GM12872 (cell line): ENCODE results near the gene EYA3.

Source experiments
- TF ChIP-seq, protein P1 (sequence below): IDR thresholded peaks from 3 replicates; pipeline ENCODE4 v1.5.1; 2011; ENCODE audit warnings: low read depth, mild to moderate bottlenecking, low read length, moderate library complexity; ENCODE audit not compliant: insufficient read depth

The EYA3 gene

DNA sequence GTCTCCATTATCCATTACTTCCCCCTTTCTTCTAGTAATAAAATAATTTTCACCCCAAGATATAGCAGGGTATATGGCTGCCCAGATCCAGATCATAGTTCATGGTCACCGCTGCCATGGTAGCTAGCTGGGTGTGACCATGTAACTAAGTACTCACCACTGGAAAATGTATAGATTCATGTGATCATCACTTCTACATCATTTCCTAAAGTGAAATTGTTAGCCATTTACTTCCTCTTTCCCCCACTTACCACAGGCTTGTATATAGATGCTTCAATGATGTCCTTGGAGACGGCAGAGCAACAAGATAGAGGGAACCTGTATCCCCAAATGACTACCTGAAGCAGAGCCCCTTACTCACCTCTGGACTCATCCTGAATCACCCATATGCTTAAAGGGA is 22.7 kb upstream of the EYA3 start:
- TF ChIP-seq, protein P1, sequence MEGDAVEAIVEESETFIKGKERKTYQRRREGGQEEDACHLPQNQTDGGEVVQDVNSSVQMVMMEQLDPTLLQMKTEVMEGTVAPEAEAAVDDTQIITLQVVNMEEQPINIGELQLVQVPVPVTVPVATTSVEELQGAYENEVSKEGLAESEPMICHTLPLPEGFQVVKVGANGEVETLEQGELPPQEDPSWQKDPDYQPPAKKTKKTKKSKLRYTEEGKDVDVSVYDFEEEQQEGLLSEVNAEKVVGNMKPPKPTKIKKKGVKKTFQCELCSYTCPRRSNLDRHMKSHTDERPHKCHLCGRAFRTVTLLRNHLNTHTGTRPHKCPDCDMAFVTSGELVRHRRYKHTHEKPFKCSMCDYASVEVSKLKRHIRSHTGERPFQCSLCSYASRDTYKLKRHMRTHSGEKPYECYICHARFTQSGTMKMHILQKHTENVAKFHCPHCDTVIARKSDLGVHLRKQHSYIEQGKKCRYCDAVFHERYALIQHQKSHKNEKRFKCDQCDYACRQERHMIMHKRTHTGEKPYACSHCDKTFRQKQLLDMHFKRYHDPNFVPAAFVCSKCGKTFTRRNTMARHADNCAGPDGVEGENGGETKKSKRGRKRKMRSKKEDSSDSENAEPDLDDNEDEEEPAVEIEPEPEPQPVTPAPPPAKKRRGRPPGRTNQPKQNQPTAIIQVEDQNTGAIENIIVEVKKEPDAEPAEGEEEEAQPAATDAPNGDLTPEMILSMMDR, result no peak

DNA sequence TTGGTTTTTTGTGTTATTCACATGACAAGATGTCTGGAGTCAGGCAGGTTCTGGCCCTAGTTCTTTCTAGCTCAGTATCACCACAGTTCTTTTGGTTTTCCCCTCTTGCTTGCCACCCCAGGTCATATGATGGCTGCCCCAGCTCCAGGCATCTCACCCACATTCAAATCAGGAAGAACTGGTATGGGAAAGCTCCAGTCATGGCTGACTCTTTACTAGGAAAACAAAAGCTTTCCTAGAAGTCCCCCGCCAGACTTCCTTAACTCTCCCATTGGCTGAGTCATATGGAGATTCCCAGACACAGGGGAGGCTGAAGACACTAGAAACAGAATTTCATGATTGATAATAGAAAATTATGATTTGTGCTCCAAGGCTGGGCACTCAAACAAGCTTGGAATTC is 22.1 kb upstream of the EYA3 start:
- TF ChIP-seq, protein P1, result no peak

DNA sequence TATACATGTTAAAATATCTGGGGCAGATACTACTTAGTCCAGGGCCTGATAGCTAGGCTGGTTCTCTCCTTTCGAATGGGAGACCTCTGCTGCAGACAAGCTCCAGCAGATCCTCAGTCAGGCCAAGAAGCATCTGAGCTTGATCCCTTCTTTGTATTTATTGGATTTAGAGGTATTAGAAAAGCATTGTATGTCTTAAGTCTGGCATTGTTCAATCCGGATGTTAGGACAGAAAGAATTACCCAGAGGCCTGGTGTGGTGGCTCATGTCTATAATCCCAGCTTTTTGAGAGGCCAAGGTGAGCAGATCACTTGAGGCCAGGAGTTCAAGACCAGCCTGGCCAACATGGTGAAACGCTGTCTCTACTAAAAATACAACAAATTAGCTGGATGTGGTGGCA is 21.2 kb upstream of the EYA3 start:
- TF ChIP-seq, protein P1, result no peak

DNA sequence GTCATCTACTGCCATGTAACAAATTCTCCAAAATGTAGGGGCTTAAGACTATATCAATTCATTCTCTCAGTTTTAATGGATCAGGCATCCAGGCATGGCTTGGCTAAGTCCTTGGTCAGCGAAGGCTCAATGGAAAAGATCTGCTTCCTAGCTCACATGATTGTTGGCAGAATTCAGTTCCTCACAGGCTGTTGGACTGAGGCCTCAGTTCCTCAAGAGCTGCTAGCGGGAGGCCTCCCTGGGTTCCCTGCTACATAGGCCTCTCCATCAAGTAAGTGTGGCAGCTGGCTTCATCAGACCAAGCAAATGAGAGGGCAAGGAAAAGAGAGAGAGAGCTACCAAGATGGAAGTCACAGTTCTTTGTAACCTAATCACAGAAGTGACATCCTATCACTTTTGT is 19.6 kb upstream of the EYA3 start:
- TF ChIP-seq, protein P1, result no peak

DNA sequence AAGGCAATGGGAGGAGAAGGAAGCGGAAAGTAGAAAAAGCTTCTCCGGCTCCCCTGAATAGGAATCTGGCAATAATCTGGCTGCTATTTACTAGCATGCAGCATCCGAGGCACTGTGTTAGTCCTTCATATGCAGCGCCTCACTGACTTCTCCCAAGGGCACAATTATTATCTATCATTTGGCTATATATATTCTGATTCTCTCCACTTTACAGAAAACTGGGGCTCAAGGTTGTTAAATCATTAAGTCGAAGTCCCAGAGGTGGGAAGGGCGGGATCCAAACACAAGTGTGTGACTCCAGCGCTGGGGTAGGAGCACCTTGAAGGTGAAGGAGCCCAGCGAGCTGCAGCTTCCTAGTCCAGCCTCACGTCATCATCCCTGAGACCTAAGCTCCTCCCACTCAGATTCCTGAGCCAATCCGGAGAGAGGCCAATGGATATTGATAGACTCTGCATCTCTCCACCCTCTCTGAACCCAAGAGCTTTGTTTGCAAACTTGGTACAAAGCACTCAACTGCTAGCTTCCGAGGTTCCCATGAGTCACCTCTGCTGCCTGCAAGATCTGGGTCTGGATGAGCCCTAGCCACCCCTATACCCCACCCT is 16.6 kb upstream of the EYA3 start:
- TF ChIP-seq, protein P1, result no peak

DNA sequence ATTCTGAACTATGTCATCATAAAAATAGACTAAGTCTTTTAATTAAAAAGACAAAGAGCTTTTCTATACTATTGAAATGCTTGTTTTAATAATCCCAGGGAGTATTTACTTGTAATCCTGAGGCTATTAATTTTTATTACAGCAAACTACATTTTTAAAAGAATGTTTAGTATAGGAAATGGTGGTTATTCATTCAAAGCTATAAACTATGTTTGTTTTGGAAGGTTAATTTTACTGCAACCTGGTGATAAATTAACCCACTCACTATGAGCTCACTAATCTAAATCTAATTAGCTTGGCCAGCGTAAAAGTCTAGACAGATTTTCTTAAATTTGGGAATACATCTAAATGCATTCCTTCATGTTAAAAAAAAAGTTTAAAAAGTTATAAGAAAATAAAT is 13.8 kb upstream of the EYA3 start:
- TF ChIP-seq, protein P1, result no peak

DNA sequence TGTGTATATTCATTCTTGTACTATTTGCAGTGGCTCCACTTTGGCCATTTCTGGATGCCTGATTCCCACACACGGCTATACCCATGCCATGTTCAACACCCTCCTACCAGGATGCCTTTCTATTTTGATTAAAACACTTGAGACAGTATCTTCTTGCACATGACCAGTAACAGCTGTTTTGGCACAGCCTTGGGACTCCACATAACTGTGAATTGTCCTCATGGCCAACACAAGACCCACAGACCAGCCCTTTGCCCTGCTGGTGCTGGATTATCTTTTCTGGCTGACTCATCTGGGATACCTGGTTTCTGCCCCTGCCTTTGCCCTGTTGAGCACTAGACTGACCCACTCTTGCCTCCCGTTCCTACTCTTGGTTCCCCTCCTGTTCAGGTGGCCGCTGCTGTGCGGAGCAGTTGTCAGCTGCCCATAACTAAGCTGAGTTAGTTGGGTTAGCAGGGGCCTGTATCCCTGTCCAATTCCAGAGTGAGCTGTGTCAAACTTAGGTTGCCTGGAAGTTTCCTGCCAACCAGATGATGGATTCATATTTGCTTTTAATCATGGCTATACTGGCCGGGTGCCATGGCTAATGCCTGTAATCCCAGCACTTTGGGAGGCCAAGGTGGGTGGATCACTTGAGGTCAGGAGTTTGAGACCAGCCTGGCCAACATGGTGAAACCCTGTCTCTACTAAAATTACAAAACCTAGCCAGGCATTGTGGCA is 10.8 kb upstream of the EYA3 start:
- TF ChIP-seq, protein P1, result no peak
